Spleen (tissue), 11 donors: ENCODE results near the gene NELFCD. TPM values are rescaled to one million over a fixed set of nuclear protein-coding genes. Genes with fewer than 3 reads are reported as not detected.
A peak's percentile ranks its signal among the peaks of the same experiment; 100 is the strongest.

Experiments
- DNase-seq: peaks from one replicate; pipeline ENCODE4 v3.0.0-alpha.2; 2020
- H3K27ac ChIP-seq, 8 donors: fragments of 200-600 bp; sonication (generic) in 7 of 8; 1 replicate in 4 of 8; 2 replicates in 4 of 8; pipeline versions ENCODE4 v1.5.0 to v1.8.0; 2016 to 2021; ENCODE audit warnings: inconsistent platforms in 4 of 8, mild to moderate bottlenecking in 4 of 8, moderate library complexity in 1 of 8
- H3K27me3 ChIP-seq, 7 donors: fragments of 200-600 bp; sonication (generic) in 6 of 7; replicated peaks in 1 of 7; 1 replicate in 4 of 7; 2 replicates in 3 of 7; pipeline versions ENCODE4 v1.5.0 to v1.8.0; 2016 to 2021; ENCODE audit warnings: inconsistent platforms in 3 of 7, mild to moderate bottlenecking in 1 of 7
- H3K36me3 ChIP-seq, 6 donors: fragments of 200-600 bp; sonication (generic) in 5 of 6; 1 replicate in 4 of 6; 2 replicates in 2 of 6; pipeline versions ENCODE4 v1.5.0 to v1.8.0; 2016 to 2021; ENCODE audit warnings: inconsistent platforms in 2 of 6
- H3K4me1 ChIP-seq, 6 donors: fragments of 200-600 bp; sonication (generic) in 5 of 6; 1 replicate in 3 of 6; 2 replicates in 3 of 6; pipeline versions ENCODE4 v1.5.0 to v1.8.0; 2016 to 2021; ENCODE audit warnings: inconsistent platforms in 3 of 6
- H3K4me3 ChIP-seq, 8 donors: fragments of 200-600 bp; sonication (generic) in 7 of 8; 1 replicate in 4 of 8; 2 replicates in 4 of 8; pipeline versions ENCODE4 v1.5.0 to v1.8.0; 2016 to 2021; ENCODE audit warnings: inconsistent platforms in 4 of 8, mild to moderate bottlenecking in 4 of 8, moderate library complexity in 2 of 8
- H3K9me3 ChIP-seq, 8 donors: fragments of 200-600 bp; sonication (generic) in 7 of 8; 1 replicate in 4 of 8; 2 replicates in 4 of 8; pipeline versions ENCODE4 v1.5.0 to v1.8.0; 2016 to 2021; ENCODE audit warnings: inconsistent platforms in 4 of 8
- POLR2A ChIP-seq, 3 donors: fragments of 450-650 bp; IDR thresholded peaks; one replicate each; pipeline ENCODE4 v1.5.1; 2017; ENCODE audit warnings: antibody characterized with exemption in 3 of 3, mild to moderate bottlenecking in 1 of 3
- POLR2AphosphoS5 ChIP-seq, 3 donors: sonication (generic); formaldehyde crosslinking; IDR thresholded peaks; one replicate each; pipeline ENCODE4 v1.5.1; 2017; ENCODE audit warnings: antibody characterized with exemption in 3 of 3
- WGBS, 5 donors: extraction: QIAGEN DNeasy Blood & Tissue Kit in 3 of 5; methylation state at CpG; one replicate each; pipeline versions ENCODE4 v1.1.5 to v1.1.7; 2013 to 2018; 5-methylcytosine and 5-hydroxymethylcytosine counted together
- intact Hi-C: fragments of 100-400 bp; cut with DNase I; formaldehyde crosslinking; loops from one replicate; pipeline ENCODE4 v1.15.0; 2023; ENCODE audit warnings: low total_unique reads
- polyA plus RNA-seq, 3 donors: library from polyadenylated mRNA; stranded (reverse); fragments of 200-250 nt; gene quantifications; one replicate each; pipeline ENCODE4 v1.2.1, GENCODE V29; 2013
- total RNA-seq, 7 donors: library from RNA; depleted of rRNA in 3 of 7; stranded (reverse); fragments of >200 nt in 3 of 7; fragmentation: NEBNext Ultra II Directional in 4 of 7; extraction: Animal tissue kit (Norgen Biotek cat#: 25700) in 4 of 7; gene quantifications; one replicate each; pipeline versions ENCODE4 v1.1.0 to v1.2.1, GENCODE V29; 2016 to 2021
- TF ChIP-seq, protein P1 (sequence below), 11 experiments: fragments of 200-600 bp in 7 of 11; fragments of 450-650 bp in 4 of 11; sonication (generic) in 4 of 11; IDR thresholded peaks in 8 of 11; conservative IDR thresholded peaks in 3 of 11; 1 replicate in 7 of 11; 2 replicates in 4 of 11; pipeline versions ENCODE4 v1.4.0 to v1.8.0; 2016 to 2021; ENCODE audit warnings: antibody characterized with exemption in 11 of 11, inconsistent platforms in 4 of 11, mild to moderate bottlenecking in 1 of 11
- donor health status: healthy with polysubstance abuse.
- donor health status: DM: no; HTN: no; CAD: no; lungs with moderate emphysema.
- donor health status: DM: no; HTN: no; CAD: no.
- donor health status: Bipolar disorder and iron deficiency.
- donor health status: healthy.
- donor health status: DM: no; HTN: no; CAD: no.
- donor health status: DM: yes; HTN: yes; CAD: no.

The NELFCD gene
- total and polyA plus RNA-seq, 10 donors, result 38.4 to 78.3 (median 58.6) TPM

DNA sequence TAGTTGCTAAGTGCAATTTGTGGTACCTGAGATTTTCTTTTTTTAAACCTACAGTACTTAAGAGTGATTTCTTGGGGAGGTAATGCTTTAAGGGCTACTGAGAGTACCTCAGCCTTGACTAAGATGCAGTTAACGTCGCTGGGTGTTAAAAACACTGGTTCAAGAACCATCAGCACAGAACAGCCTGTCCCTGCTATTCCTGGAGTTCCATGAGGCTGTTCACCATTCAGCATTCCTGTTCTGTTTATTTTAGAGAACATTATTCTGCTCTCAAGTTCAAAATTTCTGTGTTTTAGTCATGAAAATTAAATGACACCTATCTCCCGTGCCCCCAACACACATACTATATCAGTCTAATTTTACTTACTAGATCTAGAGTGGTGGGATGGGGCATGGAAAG lies 63.2 kb downstream of the NELFCD start:
- no peak for DNase-seq
- H3K36me3 ChIP-seq, result peaks cover 0 to 13% (median 0%) of the 10 kb centered on the region in 6 donors
- intact Hi-C loops, result loop anchor here (10.0 kb wide), 1 partner anchor 159 kb away; no protein-coding TSS in a partner anchor
- H3K27me3 ChIP-seq, result no peaks in the 10 kb centered on the region
- TF ChIP-seq POLR2AphosphoS5 (IDR thresholded peaks at IDR 0.05), result no peak
- no peak for TF ChIP-seq POLR2A (IDR thresholded peaks at IDR 0.05)
- TF ChIP-seq, protein P1, sequence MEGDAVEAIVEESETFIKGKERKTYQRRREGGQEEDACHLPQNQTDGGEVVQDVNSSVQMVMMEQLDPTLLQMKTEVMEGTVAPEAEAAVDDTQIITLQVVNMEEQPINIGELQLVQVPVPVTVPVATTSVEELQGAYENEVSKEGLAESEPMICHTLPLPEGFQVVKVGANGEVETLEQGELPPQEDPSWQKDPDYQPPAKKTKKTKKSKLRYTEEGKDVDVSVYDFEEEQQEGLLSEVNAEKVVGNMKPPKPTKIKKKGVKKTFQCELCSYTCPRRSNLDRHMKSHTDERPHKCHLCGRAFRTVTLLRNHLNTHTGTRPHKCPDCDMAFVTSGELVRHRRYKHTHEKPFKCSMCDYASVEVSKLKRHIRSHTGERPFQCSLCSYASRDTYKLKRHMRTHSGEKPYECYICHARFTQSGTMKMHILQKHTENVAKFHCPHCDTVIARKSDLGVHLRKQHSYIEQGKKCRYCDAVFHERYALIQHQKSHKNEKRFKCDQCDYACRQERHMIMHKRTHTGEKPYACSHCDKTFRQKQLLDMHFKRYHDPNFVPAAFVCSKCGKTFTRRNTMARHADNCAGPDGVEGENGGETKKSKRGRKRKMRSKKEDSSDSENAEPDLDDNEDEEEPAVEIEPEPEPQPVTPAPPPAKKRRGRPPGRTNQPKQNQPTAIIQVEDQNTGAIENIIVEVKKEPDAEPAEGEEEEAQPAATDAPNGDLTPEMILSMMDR (IDR thresholded peaks at IDR 0.05 in 8 of 11, conservative IDR thresholded peaks at IDR 0.05 in 3 of 11), result no peak
- H3K4me1 ChIP-seq, result peaks cover 19 to 54% (median 44%) of the 10 kb centered on the region in 6 donors
- no peak overlapping the region for H3K4me3 ChIP-seq
- 59 to 80% (median 77%) methylated on average over 3 of the region's 3 CpGs for WGBS, 5 donors
- H3K27ac ChIP-seq, result peak overlapping the region in 6 of 8 donors; percentile 10 to 94 (median 89)
- H3K9me3 ChIP-seq, result no peaks in the 10 kb centered on the region

Other genes starting within 250 kb of the NELFCD start
- 1 to 10 TPM in 2 of 7 donors, under 1 TPM in 3, not detected in 2; 0.44 to 1.1 (median 0.70) TPM for gene GNAS-AS1, start 130.4 kb upstream of the NELFCD start, total RNA-seq
- under 1 TPM; 0.18 to 0.32 (median 0.22) TPM for gene GNAS-AS1, start 130.4 kb upstream of the NELFCD start, polyA plus RNA-seq
- 100 to 1,000 TPM; 745 to 849 (median 769) TPM for gene GNAS, start 128.5 kb upstream of the NELFCD start, total RNA-seq
- gene GNAS, start 128.5 kb upstream of the NELFCD start, polyA plus RNA-seq, result 100 to 1,000 TPM; 722 to 854 (median 771) TPM
- gene CTSZ, start 26.0 kb downstream of the NELFCD start, total RNA-seq, result 100 to 1,000 TPM; 198 to 286 (median 238) TPM
- gene CTSZ, start 26.0 kb downstream of the NELFCD start, polyA plus RNA-seq, result 100 to 1,000 TPM; 202 to 276 (median 223) TPM
- gene TUBB1, start 38.2 kb downstream of the NELFCD start, total RNA-seq, result 10 to 100 TPM; 15.1 to 34.3 (median 26.6) TPM
- 1 to 10 TPM in 1 of 3 donors, under 1 TPM in 2; 0.63 to 1.6 (median 0.93) TPM for gene TUBB1, start 38.2 kb downstream of the NELFCD start, polyA plus RNA-seq
- gene ATP5F1E, start 51.1 kb downstream of the NELFCD start, total RNA-seq, result 10 to 100 TPM; 24.2 to 67.9 (median 63.4) TPM
- gene ATP5F1E, start 51.1 kb downstream of the NELFCD start, polyA plus RNA-seq, result 10 to 100 TPM; 59.8 to 71.1 (median 69.1) TPM
- 10 to 100 TPM; 39.3 to 46.8 (median 41.3) TPM for gene PRELID3B, start 61.5 kb downstream of the NELFCD start, total RNA-seq
- 10 to 100 TPM; 20.6 to 26.8 (median 25.3) TPM for gene PRELID3B, start 61.5 kb downstream of the NELFCD start, polyA plus RNA-seq
- gene ZNF831, start 182.6 kb downstream of the NELFCD start, total RNA-seq, result 10 to 100 TPM in 5 of 7 donors, 1 to 10 TPM in 2; 7.8 to 29.2 (median 14.6) TPM
- gene ZNF831, start 182.6 kb downstream of the NELFCD start, polyA plus RNA-seq, result 1 to 10 TPM; 1.2 to 3.5 (median 1.7) TPM